RWPE2 (cell line): Measurements from ENCODE around the gene ATP1B1.

ENCODE experiments used
- ATAC-seq: fragments of 200-7000 bp; cut with Tn5 transposase; 3 replicates; pipeline ENCODE4 v1.9.1; 2021; ENCODE audit warnings: low read depth
- DNase-seq: peaks from one replicate; pipeline ENCODE4 v3.0.0-alpha.2; 2020; ENCODE audit warnings: low spot score
- H3K27ac ChIP-seq: fragments of 450-650 bp; 2 replicates; pipeline ENCODE4 v1.5.1; 2017; ENCODE audit warnings: mild to moderate bottlenecking; ENCODE audit not compliant: poor library complexity, severe bottlenecking
- H3K27me3 ChIP-seq: fragments of 250-450 bp; sonication (Bioruptor Pico); 2 replicates; pipeline ENCODE4 v1.5.1; 2021; ENCODE audit warnings: mild to moderate bottlenecking, moderate library complexity; ENCODE audit not compliant: insufficient read depth, poor library complexity, severe bottlenecking
- H3K36me3 ChIP-seq: fragments of 250-450 bp; sonication (Bioruptor Pico); 2 replicates; pipeline ENCODE4 v1.5.1; 2020; ENCODE audit warnings: low read depth, mild to moderate bottlenecking, moderate library complexity
- H3K4me1 ChIP-seq: fragments of 250-450 bp; sonication (Bioruptor Pico); 2 replicates; pipeline ENCODE4 v1.5.1; 2021; ENCODE audit warnings: mild to moderate bottlenecking, moderate library complexity; ENCODE audit not compliant: insufficient read depth, poor library complexity, severe bottlenecking
- H3K4me3 ChIP-seq: fragments of 250-450 bp; sonication (Bioruptor Pico); 2 replicates; pipeline ENCODE4 v1.5.1; 2021; ENCODE audit warnings: mild to moderate bottlenecking, moderate library complexity; ENCODE audit not compliant: severe bottlenecking
- H3K9me3 ChIP-seq: fragments of 250-450 bp; sonication (Bioruptor Pico); 2 replicates; pipeline ENCODE4 v1.5.1; 2021; ENCODE audit warnings: mild to moderate bottlenecking, moderate library complexity; ENCODE audit not compliant: severe bottlenecking
- CTCF ChIP-seq: fragments of 450-650 bp; IDR thresholded peaks from one replicate; pipeline ENCODE4 v1.5.1; 2017; ENCODE audit warnings: mild to moderate bottlenecking, moderate library complexity; ENCODE audit not compliant: poor library complexity, severe bottlenecking

Gene ATP1B1

DNA sequence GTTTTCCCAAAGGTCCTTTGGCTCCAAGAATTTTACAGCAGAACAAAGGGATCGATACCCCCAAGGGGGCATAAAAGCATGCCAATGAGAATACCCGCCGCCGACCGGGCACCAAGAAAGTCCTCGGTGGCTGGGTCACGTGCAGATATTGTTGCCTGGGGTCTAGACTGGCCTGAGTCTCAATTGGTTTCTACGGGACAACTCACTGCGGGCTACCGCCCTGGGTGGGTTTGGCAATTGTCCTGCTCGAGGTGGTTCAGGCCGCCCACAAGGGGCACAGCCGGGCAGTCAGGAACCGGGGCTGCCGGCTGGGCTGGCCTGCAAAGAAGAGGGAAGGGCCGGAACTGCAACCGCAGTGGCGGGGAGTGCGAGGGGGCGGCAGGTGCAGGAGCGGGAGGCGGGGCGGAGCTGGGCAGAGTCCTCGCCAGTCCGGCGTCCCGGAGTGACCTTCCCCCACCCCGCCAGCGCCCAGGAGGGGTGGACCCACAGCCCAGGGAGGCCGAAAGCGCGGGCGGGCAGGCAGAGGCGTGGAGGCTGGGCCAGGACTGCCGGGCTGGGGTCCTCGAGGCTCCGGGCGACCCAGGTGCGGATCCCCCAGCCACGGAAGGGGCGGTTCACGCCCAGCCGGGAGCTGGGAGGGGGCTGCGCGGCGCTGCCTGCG, 926 bp upstream of the ATP1B1 start:
- Histone ChIP-seq H3K4me3 (peak overlapping the region; percentile 69), H3K27me3 (no peaks in the 10 kb centered on the region), H3K9me3 (no peaks in the 10 kb centered on the region), H3K4me1 (peaks cover 19% of the 10 kb centered on the region), H3K27ac (peak overlapping the region; percentile 96), H3K36me3 (peaks cover 7% of the 10 kb centered on the region; the same call in 1 of the 2 replicates)
- peak; percentile 50 for ATAC-seq
- TF ChIP-seq CTCF, result no peak
- DNase-seq, result peak; percentile 76

GRCh38 chr1:169106921-169107602, 572 bp downstream of the ATP1B1 start:
- no peak for ATAC-seq
- DNase-seq, result no peak
- Histone ChIP-seq H3K4me1 (peaks cover 34% of the 10 kb centered on the region), H3K4me3 (peak overlapping the region; percentile 69), H3K27me3 (no peaks in the 10 kb centered on the region), H3K9me3 (no peaks in the 10 kb centered on the region), H3K27ac (peak overlapping the region; percentile 96), H3K36me3 (peaks cover 22% of the 10 kb centered on the region)
- TF ChIP-seq CTCF, result no peak

DNA sequence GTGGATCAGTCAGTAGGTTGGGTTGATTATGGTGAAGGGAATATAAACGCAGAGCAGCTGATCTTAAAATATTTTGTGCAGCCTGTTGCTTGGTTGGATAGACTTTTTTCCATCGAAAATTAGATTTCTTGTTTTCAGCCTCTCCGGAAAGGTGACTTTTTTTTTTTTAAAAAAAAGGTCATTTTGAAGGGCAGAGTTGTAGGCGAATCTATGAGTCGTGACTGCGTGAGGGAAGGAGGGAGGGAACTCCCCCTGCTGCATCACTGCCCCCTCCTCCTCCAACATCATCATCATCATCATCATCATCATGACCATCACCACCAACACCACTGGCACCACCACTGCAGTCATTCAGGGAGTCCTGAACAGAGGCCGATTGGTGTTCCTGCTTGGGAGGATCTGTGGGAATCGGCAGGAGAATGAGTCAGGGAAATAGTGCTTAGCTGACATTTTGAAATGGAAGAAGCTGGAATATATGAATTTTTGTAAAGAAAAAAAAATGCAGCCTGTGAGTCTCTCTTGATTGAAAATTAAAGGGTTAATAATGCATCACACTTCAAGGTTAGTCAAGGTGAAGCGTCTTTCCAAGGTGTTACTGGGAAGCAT, 1.2 kb downstream of the ATP1B1 start:
- DNase-seq (no peak), ATAC-seq (no peak)
- H3K9me3 ChIP-seq, result no peaks in the 10 kb centered on the region
- no peak for TF ChIP-seq CTCF
- H3K36me3 ChIP-seq, result peaks cover 29% of the 10 kb centered on the region
- H3K4me3 ChIP-seq, result peak overlapping the region; percentile 69
- H3K27ac ChIP-seq, result peak overlapping the region; percentile 96
- peaks cover 38% of the 10 kb centered on the region for H3K4me1 ChIP-seq
- no peaks in the 10 kb centered on the region for H3K27me3 ChIP-seq

GRCh38 chr1:169108223-169108622, 1.7 kb downstream of the ATP1B1 start:
- no peaks in the 10 kb centered on the region for H3K27me3 ChIP-seq
- TF ChIP-seq CTCF, result no peak
- H3K36me3 ChIP-seq, result peaks cover 34% of the 10 kb centered on the region
- H3K27ac ChIP-seq, result peak overlapping the region; percentile 96
- peaks cover 42% of the 10 kb centered on the region for H3K4me1 ChIP-seq
- peak overlapping the region; percentile 69 for H3K4me3 ChIP-seq
- ATAC-seq (no peak), DNase-seq (no peak)
- no peaks in the 10 kb centered on the region for H3K9me3 ChIP-seq
